Large intestine (tissue), 3 donors: Measurements from ENCODE around the gene MYO9B. TPM values are rescaled to one million over a fixed set of nuclear protein-coding genes. Genes with fewer than 3 reads are reported as not detected.
A peak's percentile ranks its signal among the peaks of the same experiment; 100 is the strongest.

Experiments
- DNase-seq, 2 donors: peaks; one replicate each; pipeline versions ENCODE4 v3.0.0 to v3.0.0-alpha.2; 2013
- H3K27ac ChIP-seq: one replicate; pipeline ENCODE4 v1.5.1; 2013; ENCODE audit warnings: low read length
- H3K27me3 ChIP-seq: 2 replicates; pipeline ENCODE4 v1.6.1; 2013; ENCODE audit warnings: low read length; ENCODE audit not compliant: control insufficient read depth, insufficient read depth
- H3K36me3 ChIP-seq: 2 replicates; pipeline ENCODE4 v1.6.1; 2013; ENCODE audit warnings: low read length; ENCODE audit not compliant: control insufficient read depth, insufficient read depth
- H3K4me1 ChIP-seq: one replicate; pipeline ENCODE4 v1.6.1; 2013; ENCODE audit warnings: low read length; ENCODE audit not compliant: control insufficient read depth, insufficient read depth
- H3K4me3 ChIP-seq: one replicate; pipeline ENCODE4 v1.5.1; 2013; ENCODE audit warnings: low read length
- H3K9me3 ChIP-seq: one replicate; pipeline ENCODE4 v1.6.1; 2013; ENCODE audit warnings: mild to moderate bottlenecking, low read depth, low read length, moderate library complexity; ENCODE audit not compliant: control insufficient read depth
- WGBS: methylation state at CpG from one replicate; pipeline ENCODE4 v1.1.5; 2013; ENCODE audit warnings: low lambda C conversion rate; ENCODE audit not compliant: insufficient coverage; 5-methylcytosine and 5-hydroxymethylcytosine counted together
- polyA plus RNA-seq: library from polyadenylated mRNA; unstranded; fragments of 120-200 nt; gene quantifications from one replicate; pipeline ENCODE4 v1.2.1, GENCODE V29; 2013

Gene MYO9B
- polyA plus RNA-seq, 1 donor: 49.8 TPM

DNA sequence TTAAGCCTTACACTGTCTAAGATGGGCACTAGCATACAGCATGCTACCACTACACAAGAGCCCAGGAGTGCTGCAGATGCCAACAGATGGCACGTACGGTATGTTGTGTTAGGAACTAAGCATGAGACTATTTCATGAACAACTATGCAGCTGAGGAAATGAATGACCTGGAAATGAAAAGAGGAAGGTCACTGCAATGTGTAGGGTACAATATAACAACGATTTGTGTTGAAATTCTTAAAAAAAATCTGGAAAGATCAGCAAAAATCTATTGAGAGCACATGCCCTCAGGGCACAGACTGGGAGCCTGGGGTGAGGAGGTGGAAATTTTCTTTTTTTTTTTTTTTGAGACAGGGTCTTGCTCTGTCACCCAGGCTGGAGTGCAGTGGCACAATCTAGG, 14.8 kb upstream of the MYO9B start:
- H3K4me1 ChIP-seq: no peaks in the 10 kb centered on the region
- H3K4me3 ChIP-seq: no peak overlapping the region
- 96% methylated on average over 3 of the region's 3 CpGs for WGBS
- H3K9me3 ChIP-seq: no peaks in the 10 kb centered on the region
- H3K27me3 ChIP-seq: no peaks in the 10 kb centered on the region
- H3K36me3 ChIP-seq: peaks cover 31% of the 10 kb centered on the region
- no peak overlapping the region for H3K27ac ChIP-seq
- DNase-seq: no peak

GRCh38 chr19:17061205-17061604, 14.4 kb upstream of the MYO9B start:
- Histone ChIP-seq H3K36me3 (peaks cover 34% of the 10 kb centered on the region), H3K27me3 (no peaks in the 10 kb centered on the region), H3K27ac (no peak overlapping the region), H3K9me3 (no peaks in the 10 kb centered on the region), H3K4me3 (no peak overlapping the region), H3K4me1 (no peaks in the 10 kb centered on the region)
- no peak for DNase-seq
- WGBS: 83% methylated on average over 1 of the region's 3 CpGs

- peaks cover 37% of the 10 kb centered on the region for H3K36me3 ChIP-seq
- H3K9me3 ChIP-seq: no peaks in the 10 kb centered on the region
- no peak overlapping the region for H3K4me3 ChIP-seq
- H3K4me1 ChIP-seq: no peaks in the 10 kb centered on the region
- no CpG with 5 or more reads among the region's 7 CpGs for WGBS
- no peak for DNase-seq
- H3K27me3 ChIP-seq: no peaks in the 10 kb centered on the region
- H3K27ac ChIP-seq: no peak overlapping the region
Observed at GRCh38 chr19:17061691-17062090, 13.9 kb upstream of the MYO9B start.

DNA sequence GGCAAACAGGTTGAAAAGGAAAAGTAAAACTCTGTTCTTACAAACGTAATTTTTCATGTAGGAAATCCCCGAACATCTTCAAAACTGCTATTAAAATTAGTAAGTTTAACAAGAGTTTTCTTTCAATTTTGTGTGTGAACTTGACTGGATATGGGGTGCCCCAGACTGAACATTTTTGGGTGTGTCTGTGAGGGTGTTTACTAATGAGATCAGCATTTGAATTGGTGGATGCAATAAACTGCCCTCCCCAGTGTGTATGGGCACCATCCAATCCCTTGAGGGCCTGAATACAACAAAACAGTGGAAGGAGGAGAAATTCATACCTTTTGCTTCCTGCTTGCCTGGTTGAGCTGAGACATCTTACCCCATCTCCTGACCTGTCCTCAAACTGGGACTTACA, 12.1 kb upstream of the MYO9B start:
- Histone ChIP-seq H3K9me3 (no peaks in the 10 kb centered on the region), H3K4me3 (no peak overlapping the region), H3K36me3 (peaks cover 29% of the 10 kb centered on the region), H3K27me3 (no peaks in the 10 kb centered on the region), H3K27ac (no peak overlapping the region), H3K4me1 (no peaks in the 10 kb centered on the region)
- no peak for DNase-seq
- 83% methylated on average over 1 of the region's 2 CpGs for WGBS

GRCh38 chr19:17069193-17069592, 6.4 kb upstream of the MYO9B start:
- Histone ChIP-seq H3K27ac (no peak overlapping the region), H3K36me3 (peaks cover 19% of the 10 kb centered on the region), H3K9me3 (no peaks in the 10 kb centered on the region), H3K27me3 (no peaks in the 10 kb centered on the region), H3K4me3 (no peak overlapping the region), H3K4me1 (peaks cover 3% of the 10 kb centered on the region)
- WGBS: no CpG with 5 or more reads among the region's 9 CpGs
- DNase-seq: no peak

GRCh38 chr19:17070421-17070820, 5.2 kb upstream of the MYO9B start:
- Histone ChIP-seq H3K4me3 (no peak overlapping the region), H3K27me3 (no peaks in the 10 kb centered on the region)
- WGBS: no CpG with 5 or more reads among the region's 12 CpGs

GRCh38 chr19:17070912-17071311, 4.7 kb upstream of the MYO9B start:
- Histone ChIP-seq H3K4me3 (no peak overlapping the region), H3K36me3 (peaks cover 19% of the 10 kb centered on the region), H3K4me1 (peaks cover 4% of the 10 kb centered on the region), H3K27ac (no peak overlapping the region), H3K9me3 (no peaks in the 10 kb centered on the region), H3K27me3 (no peaks in the 10 kb centered on the region)
- WGBS: no CpG with 5 or more reads among the region's 7 CpGs
- DNase-seq: peak in 1 of 2 donors; percentile 41

More at GRCh38 chr19:17070421-17070820, 5.2 kb upstream of the MYO9B start:
- no peak for DNase-seq
- H3K4me1 ChIP-seq: peaks cover 4% of the 10 kb centered on the region
- peaks cover 19% of the 10 kb centered on the region for H3K36me3 ChIP-seq
- no peaks in the 10 kb centered on the region for H3K9me3 ChIP-seq
- no peak overlapping the region for H3K27ac ChIP-seq

DNA sequence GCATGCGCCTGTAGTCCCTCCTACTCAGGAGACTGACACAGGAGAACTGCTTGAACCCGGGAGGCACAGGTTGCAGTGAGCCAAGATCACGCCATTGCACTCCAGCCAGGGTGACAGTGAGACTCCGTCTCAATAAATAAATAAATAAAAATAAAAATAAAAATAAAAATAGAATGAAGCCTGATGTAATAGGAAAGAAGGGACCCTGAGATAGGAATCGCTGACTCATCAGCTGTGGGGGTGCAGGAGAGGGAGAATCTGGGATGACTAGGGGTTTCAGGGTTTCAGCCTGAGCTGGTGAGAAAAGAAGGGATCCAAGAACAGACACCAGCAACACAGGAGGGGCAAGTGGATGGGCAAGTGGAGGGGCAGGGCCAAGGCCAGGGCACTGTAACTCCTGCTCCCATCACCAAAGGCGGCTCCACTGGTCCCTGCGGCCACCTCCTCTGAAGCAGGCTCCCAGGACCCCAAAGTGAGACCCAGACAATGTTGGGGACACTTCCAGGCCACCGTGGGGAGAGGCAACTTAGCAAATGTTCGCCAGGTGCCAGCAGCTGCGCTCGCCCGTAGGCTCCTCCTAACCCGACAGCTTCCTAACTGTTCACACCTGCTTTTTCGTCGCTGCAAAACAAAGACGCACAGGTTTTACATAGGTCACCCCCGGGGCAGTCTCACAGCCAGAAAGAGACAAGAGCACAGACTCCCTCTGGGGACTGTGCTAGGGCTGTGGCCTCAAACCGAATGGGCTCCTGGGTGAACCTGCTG, 1.5 kb upstream of the MYO9B start:
- WGBS: 93% methylated on average over 3 of the region's 18 CpGs
- H3K27me3 ChIP-seq: no peaks in the 10 kb centered on the region
- H3K9me3 ChIP-seq: no peaks in the 10 kb centered on the region
- H3K4me3 ChIP-seq: peak overlapping the region; percentile 69
- H3K27ac ChIP-seq: no peak overlapping the region
- H3K36me3 ChIP-seq: peaks cover 8% of the 10 kb centered on the region
- H3K4me1 ChIP-seq: peaks cover 9% of the 10 kb centered on the region
- DNase-seq: peak in 1 of 2 donors; percentile 31

- Histone ChIP-seq H3K9me3 (no peaks in the 10 kb centered on the region), H3K36me3 (peaks cover 8% of the 10 kb centered on the region), H3K4me1 (peaks cover 11% of the 10 kb centered on the region), H3K4me3 (peak overlapping the region; percentile 69), H3K27ac (peak overlapping the region; percentile 60), H3K27me3 (no peaks in the 10 kb centered on the region)
- no CpG with 5 or more reads among the region's 11 CpGs for WGBS
- no peak for DNase-seq
Observed at GRCh38 chr19:17074634-17075034, 943 bp upstream of the MYO9B start.

DNA sequence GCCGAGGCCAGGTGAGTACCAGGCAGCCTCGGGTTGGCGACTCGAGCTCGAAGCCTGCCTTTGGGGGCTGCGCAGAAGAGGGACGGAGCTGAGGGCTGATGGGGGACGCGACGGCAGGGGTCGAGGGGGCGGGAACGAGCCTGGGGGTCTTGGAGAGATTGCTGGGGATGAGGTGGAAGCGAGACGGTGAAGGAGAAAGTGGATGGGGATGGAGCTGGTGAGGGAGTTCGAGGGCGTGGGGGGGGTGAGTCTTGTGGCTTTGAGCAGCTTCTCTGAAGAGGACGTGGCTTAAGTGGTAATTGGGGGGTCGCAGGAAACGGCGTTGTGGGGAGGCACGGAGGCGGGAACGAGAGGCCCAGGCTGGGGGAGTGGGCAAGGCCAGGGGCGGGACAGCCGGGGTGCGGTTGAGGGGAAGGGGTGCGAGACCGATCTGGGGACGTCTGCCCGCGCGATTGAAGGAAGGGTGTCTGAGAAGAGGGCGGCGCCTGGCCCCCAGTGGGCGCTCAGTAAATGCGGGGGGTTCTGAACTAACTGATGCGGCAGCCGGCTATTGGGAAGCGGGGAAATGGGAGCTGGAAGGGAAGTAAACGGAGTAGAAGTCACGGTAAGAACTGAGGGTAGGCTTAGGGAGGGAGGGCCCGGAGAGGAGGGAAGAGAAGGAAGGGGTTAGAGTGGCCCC, 426 bp downstream of the MYO9B start:
- Histone ChIP-seq H3K4me3 (peak overlapping the region; percentile 77), H3K9me3 (no peaks in the 10 kb centered on the region), H3K4me1 (peaks cover 11% of the 10 kb centered on the region), H3K27me3 (no peaks in the 10 kb centered on the region), H3K36me3 (peaks cover 8% of the 10 kb centered on the region), H3K27ac (peak overlapping the region; percentile 50)
- 0% methylated on average over 3 of the region's 43 CpGs for WGBS
- peak in 1 of 2 donors; percentile 45 for DNase-seq
